GM23338 (cell line): ENCODE measurements around the gene PLEKHN1. TPM values are rescaled to one million over a fixed set of nuclear protein-coding genes. Genes with fewer than 3 reads are reported as not detected.

Experiments
- ATAC-seq: fragments of 200-7000 bp; cut with Tn5 transposase; 3 replicates; pipeline ENCODE4 v1.9.1; 2020
- DNase-seq: peaks from one replicate; pipeline ENCODE4 v3.0.0-alpha.2; 2015; ENCODE audit warnings: low spot score
- H2AFZ ChIP-seq: fragments of 200-600 bp; sonication (generic); 2 replicates; pipeline ENCODE4 v1.8.0; 2016; ENCODE audit warnings: antibody characterized with exemption, mild to moderate bottlenecking, moderate library complexity
- H3F3A ChIP-seq: fragments of 200-600 bp; sonication (generic); replicated peaks from 2 replicates; pipeline ENCODE4 v1.8.0; 2017; ENCODE audit warnings: antibody characterized with exemption, mixed run types, low read depth
- H3K27ac ChIP-seq: fragments of 200-600 bp; sonication (generic); 2 replicates; pipeline ENCODE4 v1.6.1; 2016; ENCODE audit warnings: low read depth
- H3K27me3 ChIP-seq: fragments of 200-600 bp; sonication (generic); 2 replicates; pipeline ENCODE4 v1.8.0; 2016; ENCODE audit warnings: mild to moderate bottlenecking, mixed run types, moderate library complexity; ENCODE audit not compliant: insufficient read depth
- H3K36me3 ChIP-seq: fragments of 200-600 bp; sonication (generic); 2 replicates; pipeline ENCODE4 v1.8.0; 2016; ENCODE audit warnings: mild to moderate bottlenecking; ENCODE audit not compliant: insufficient read depth
- H3K4me1 ChIP-seq: fragments of 200-600 bp; sonication (generic); 2 replicates; pipeline ENCODE4 v1.8.0; 2016; ENCODE audit warnings: mild to moderate bottlenecking, moderate library complexity; ENCODE audit not compliant: insufficient read depth
- H3K4me2 ChIP-seq: fragments of 200-600 bp; sonication (generic); 2 replicates; pipeline ENCODE4 v1.7.1; 2017; ENCODE audit warnings: mixed run types
- H3K4me3 ChIP-seq: fragments of 200-600 bp; sonication (generic); 2 replicates; pipeline ENCODE4 v1.6.1; 2016; ENCODE audit warnings: mixed run types
- H3K79me2 ChIP-seq: fragments of 200-600 bp; sonication (generic); replicated peaks from 2 replicates; pipeline ENCODE4 v1.8.0; 2017; ENCODE audit warnings: mild to moderate bottlenecking; ENCODE audit not compliant: insufficient read depth
- H3K9me2 ChIP-seq: fragments of 200-600 bp; sonication (generic); 2 replicates; pipeline ENCODE4 v1.8.0; 2017; ENCODE audit not compliant: insufficient read depth
- H4K20me1 ChIP-seq: fragments of 200-600 bp; sonication (generic); replicated peaks from 2 replicates; pipeline ENCODE4 v1.8.0; 2017; ENCODE audit warnings: mild to moderate bottlenecking; ENCODE audit not compliant: insufficient read depth
- H3K27ac Mint-ChIP-seq: 2 replicates; pipeline ENCODE4 v1.8.0; 2020; ENCODE audit warnings: inconsistent platforms, mild to moderate bottlenecking, moderate library complexity, mixed read lengths
- H3K27me3 Mint-ChIP-seq: 3 replicates; pipeline ENCODE4 v1.8.0; 2022; ENCODE audit warnings: low read depth, mild to moderate bottlenecking, moderate library complexity, mixed read lengths, inconsistent platforms; ENCODE audit not compliant: insufficient read depth, poor library complexity
- H3K36me3 Mint-ChIP-seq: 3 replicates; pipeline ENCODE4 v1.8.0; 2021; ENCODE audit warnings: low read depth, mild to moderate bottlenecking, inconsistent platforms, moderate library complexity, mixed read lengths
- H3K4me1 Mint-ChIP-seq: 3 replicates; pipeline ENCODE4 v1.8.0; 2020; ENCODE audit warnings: mild to moderate bottlenecking, inconsistent platforms, mixed read lengths
- H3K4me3 Mint-ChIP-seq: 3 replicates; pipeline ENCODE4 v1.8.0; 2021; ENCODE audit warnings: moderate library complexity, mild to moderate bottlenecking, inconsistent platforms, mixed read lengths
- H3K9me3 Mint-ChIP-seq: 3 replicates; pipeline ENCODE4 v1.8.0; 2020; ENCODE audit warnings: moderate library complexity, mild to moderate bottlenecking, inconsistent platforms, mixed read lengths
- CREB1 ChIP-seq: fragments of 250-450 bp; sonication (Bioruptor Pico); IDR thresholded peaks from 2 replicates; pipeline ENCODE4 v1.5.0; 2020; ENCODE audit warnings: low read depth, mild to moderate bottlenecking, moderate library complexity
- CTCF ChIP-seq, 2 experiments: fragments of 200-600 bp in 1 of 2; sonication (generic) in 1 of 2; conservative IDR thresholded peaks; 2 replicates each; pipeline versions ENCODE4 v1.5.1 to v1.6.1; 2016 to 2017; ENCODE audit warnings: antibody characterized with exemption in 2 of 2, low read depth in 2 of 2, mild to moderate bottlenecking in 2 of 2, moderate library complexity in 1 of 2
- ETS1 ChIP-seq: IDR thresholded peaks from 2 replicates; pipeline ENCODE4 v1.6.1; 2016; ENCODE audit warnings: antibody characterized with exemption
- EZH2 ChIP-seq: fragments of 200-600 bp; sonication (generic); IDR thresholded peaks from one replicate; pipeline ENCODE4 v1.8.0; 2017; ENCODE audit warnings: antibody characterized with exemption, mild to moderate bottlenecking, low read depth; ENCODE audit not compliant: unreplicated experiment
- EZH2phosphoT487 ChIP-seq: fragments of 200-600 bp; sonication (generic); IDR thresholded peaks from one replicate; pipeline ENCODE4 v1.8.1; 2018; ENCODE audit warnings: antibody characterized with exemption; ENCODE audit not compliant: unreplicated experiment
- JUNB ChIP-seq: IDR thresholded peaks from one replicate; pipeline ENCODE4 v1.6.1; 2016; ENCODE audit warnings: antibody characterized with exemption; ENCODE audit not compliant: unreplicated experiment
- NANOG ChIP-seq: IDR thresholded peaks from 2 replicates; pipeline ENCODE4 v1.6.1; 2016; ENCODE audit warnings: antibody characterized with exemption, borderline replicate concordance
- POLR2AphosphoS5 ChIP-seq: IDR thresholded peaks from 2 replicates; pipeline ENCODE4 v1.6.1; 2016; ENCODE audit warnings: antibody characterized with exemption, low read depth
- STAT1 ChIP-seq: IDR thresholded peaks from one replicate; pipeline ENCODE4 v1.6.1; 2016; ENCODE audit warnings: antibody characterized with exemption; ENCODE audit not compliant: unreplicated experiment
- ZNF114 ChIP-seq: fragments of 250-450 bp; sonication (Bioruptor Pico); IDR thresholded peaks from 2 replicates; pipeline ENCODE4 v1.5.0; 2020; ENCODE audit warnings: mild to moderate bottlenecking, moderate library complexity
- ZNF331 ChIP-seq: fragments of 250-450 bp; sonication (Bioruptor Pico); IDR thresholded peaks from 2 replicates; pipeline ENCODE4 v1.5.0; 2020; ENCODE audit warnings: low read depth, mild to moderate bottlenecking, moderate library complexity
- ZNF462 ChIP-seq: fragments of 250-450 bp; sonication (Bioruptor Pico); IDR thresholded peaks from 2 replicates; pipeline ENCODE4 v1.5.0; 2020; ENCODE audit warnings: mild to moderate bottlenecking, moderate library complexity
- polyA plus RNA-seq: library from polyadenylated mRNA; unstranded; fragments of >200 nt; fragmentation: Nextera tagmentation; extraction: Ambion mirVana; gene quantifications from 2 replicates; pipeline ENCODE4 v1.2.1, GENCODE V29; 2016
- total RNA-seq: library from RNA; depleted of rRNA; stranded (reverse); fragments of >200 nt; shearing (Covaris generic); gene quantifications from 2 replicates; pipeline ENCODE4 v1.2.3, GENCODE V29; 2014

Gene PLEKHN1
- total and polyA plus RNA-seq, 2 experiments from 2014 or later = 1.4 to 3.3 TPM

GRCh38 chr1:981491-981954, 15.2 kb downstream of the PLEKHN1 start:
- H3K36me3 ChIP-seq = no peaks in the 10 kb centered on the region
- peaks cover 5% of the 10 kb centered on the region for H3K36me3 Mint-ChIP-seq
- no peak overlapping the region for H3K4me2 ChIP-seq
- TF ChIP-seq POLR2AphosphoS5 = no peak
- TF ChIP-seq JUNB = no peak
- no peak for TF ChIP-seq NANOG
- TF ChIP-seq ZNF114 = no peak
- no peak for TF ChIP-seq CTCF (conservative IDR thresholded peaks at IDR 0.05; ENCODE audit: low read depth in 2 of 2)
- H3K4me3 ChIP-seq = no peak overlapping the region
- peaks cover 5% of the 10 kb centered on the region for H3K9me3 Mint-ChIP-seq
- H3K27me3 ChIP-seq = peaks cover 29% of the 10 kb centered on the region
- H3K4me3 Mint-ChIP-seq = no peak overlapping the region
- no peaks in the 10 kb centered on the region for H3F3A ChIP-seq
- H3K4me1 ChIP-seq = no peaks in the 10 kb centered on the region
- no peaks in the 10 kb centered on the region for H4K20me1 ChIP-seq
- DNase-seq (no peak), ATAC-seq (no peak)
- H3K27ac ChIP-seq = no peak overlapping the region
- no peaks in the 10 kb centered on the region for H3K79me2 ChIP-seq
- H2AFZ ChIP-seq = no peak overlapping the region
- H3K4me1 Mint-ChIP-seq = no peaks in the 10 kb centered on the region; the same call in 2 of the 3 replicates
- H3K27me3 Mint-ChIP-seq = peaks cover 43% of the 10 kb centered on the region
- H3K9me2 ChIP-seq = no peaks in the 10 kb centered on the region
- H3K27ac Mint-ChIP-seq = no peak overlapping the region

GRCh38 chr1:981955-982558, 15.8 kb downstream of the PLEKHN1 start, which contains the start of gene PERM1:
Gene PERM1 (minus strand): TSS chr1:982093. CDS start chr1:981029, 1,064 bp downstream.
- TF ChIP-seq CREB1 (CRISPR knock-in tag) = no peak
- no peak for TF ChIP-seq ZNF331
- TF ChIP-seq POLR2AphosphoS5 = no peak
- no peak for TF ChIP-seq NANOG
- TF ChIP-seq EZH2phosphoT487 = no peak
- TF ChIP-seq JUNB = no peak
- no peak for TF ChIP-seq EZH2
- no peak for TF ChIP-seq ZNF462 (CRISPR knock-in tag)
- no peak for TF ChIP-seq ETS1
- no peak for TF ChIP-seq STAT1
- no peak for TF ChIP-seq ZNF114
- H3K36me3 Mint-ChIP-seq = peaks cover 5% of the 10 kb centered on the region
- no peak within 1 kb of the TSS for H3K27ac Mint-ChIP-seq
- Histone ChIP-seq H3K79me2 (no peaks in the 10 kb centered on the region), H3K4me1 (no peaks in the 10 kb centered on the region), H2AFZ (no peak within 1 kb of the TSS), H3K4me3 (no peak within 1 kb of the TSS), H3F3A (no peaks in the 10 kb centered on the region), H3K9me2 (no peaks in the 10 kb centered on the region), H4K20me1 (no peaks in the 10 kb centered on the region), H3K36me3 (no peaks in the 10 kb centered on the region), H3K27me3 (peaks cover 31% of the 10 kb centered on the region), H3K27ac (no peak within 1 kb of the TSS), H3K4me2 (no peak within 1 kb of the TSS)
- peaks cover 5% of the 10 kb centered on the region for H3K9me3 Mint-ChIP-seq
- no peak within 1 kb of the TSS for H3K4me3 Mint-ChIP-seq
- no peaks in the 10 kb centered on the region; the same call in 2 of the 3 replicates for H3K4me1 Mint-ChIP-seq
- H3K27me3 Mint-ChIP-seq = peaks cover 43% of the 10 kb centered on the region
- DNase-seq = no peak
- no peak for ATAC-seq
